Activated naive CD8-positive, alpha-beta T cell treated with anti-CD3 and anti-CD28 coated beads for 36 hours (primary cell): ENCODE data around the gene CCR2. TPM values are rescaled to one million over a fixed set of nuclear protein-coding genes. Genes with fewer than 3 reads are reported as not detected.
"Not testable (repeated sequence)": the region's sequence is repeated elsewhere in the genome, so short reads cannot be mapped to it uniquely, and the experiment has no call there.

Experiments
- DNase-seq: peaks from one replicate; pipeline ENCODE4 v3.0.0; 2021
- H3K27ac Mint-ChIP-seq: one replicate; pipeline ENCODE4 v1.8.0; 2022; ENCODE audit warnings: mild to moderate bottlenecking, moderate library complexity, mixed read lengths
- H3K27me3 Mint-ChIP-seq: one replicate; pipeline ENCODE4 v1.8.0; 2022; ENCODE audit warnings: mild to moderate bottlenecking, mixed read lengths
- H3K36me3 Mint-ChIP-seq: one replicate; pipeline ENCODE4 v1.8.0; 2021; ENCODE audit warnings: mild to moderate bottlenecking, mixed read lengths
- H3K4me1 Mint-ChIP-seq: one replicate; pipeline ENCODE4 v1.8.0; 2021; ENCODE audit warnings: mixed read lengths
- H3K4me3 Mint-ChIP-seq: one replicate; pipeline ENCODE4 v1.8.0; 2022; ENCODE audit warnings: mild to moderate bottlenecking, moderate library complexity, mixed read lengths
- H3K9me3 Mint-ChIP-seq: one replicate; pipeline ENCODE4 v1.8.0; 2022; ENCODE audit warnings: mixed read lengths
- total RNA-seq, 2 experiments: library from RNA; stranded (reverse); gene quantifications; one replicate each; pipeline ENCODE4 v1.2.3, GENCODE V29; 2021

The CCR2 gene
- total RNA-seq, 2 experiments from 2014 or later: 0.16 TPM; not detected in 1

DNA sequence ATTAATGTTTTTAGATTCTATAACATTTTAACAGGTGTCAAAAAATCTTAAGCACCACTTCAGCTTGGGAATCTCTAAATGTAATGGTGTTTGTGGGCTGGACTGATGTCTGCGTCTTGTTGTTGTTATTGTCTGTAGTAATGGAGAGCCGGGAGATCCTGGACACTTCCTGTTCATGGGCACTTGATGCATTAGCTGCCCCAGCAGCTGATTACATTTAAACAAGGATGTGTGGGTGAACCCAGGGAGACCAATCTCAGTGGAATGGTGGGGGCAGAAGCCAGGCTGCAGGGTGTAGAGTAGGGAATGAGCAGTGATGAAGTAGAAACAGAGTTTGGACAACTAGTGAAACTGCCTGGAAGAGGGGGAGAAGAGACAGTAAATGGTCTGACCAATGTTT lies 45.2 kb downstream of the CCR2 start:
- Mint-ChIP-seq H3K9me3 (no peaks in the 10 kb centered on the region), H3K27me3 (no peaks in the 10 kb centered on the region), H3K4me3 (no peak overlapping the region), H3K36me3 (no peaks in the 10 kb centered on the region), H3K27ac (no peak overlapping the region), H3K4me1 (peaks cover 4% of the 10 kb centered on the region)
- no peak for DNase-seq

DNA sequence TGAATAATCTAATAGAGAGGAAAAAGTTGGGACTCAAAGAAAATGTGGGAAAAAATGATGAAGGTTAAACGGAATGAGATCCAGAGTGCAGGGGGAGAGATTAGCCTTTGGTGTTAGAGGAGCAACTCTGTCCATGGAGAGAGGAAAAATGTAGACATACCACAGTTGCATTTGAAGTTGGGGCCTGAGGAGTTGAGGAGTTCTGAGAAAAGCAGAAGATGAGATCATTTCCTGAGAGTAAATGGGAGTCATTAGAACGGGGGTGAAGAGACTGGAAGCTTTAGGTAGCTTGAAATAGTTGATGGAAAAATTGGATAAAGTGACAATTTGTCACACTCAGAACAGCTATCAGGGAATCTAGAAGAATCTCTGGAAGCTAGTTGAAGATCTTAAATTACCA lies 45.6 kb downstream of the CCR2 start:
- H3K9me3 Mint-ChIP-seq: no peaks in the 10 kb centered on the region
- no peak for DNase-seq
- H3K36me3 Mint-ChIP-seq: no peaks in the 10 kb centered on the region
- H3K4me3 Mint-ChIP-seq: no peak overlapping the region
- peaks cover 4% of the 10 kb centered on the region for H3K4me1 Mint-ChIP-seq
- no peak overlapping the region for H3K27ac Mint-ChIP-seq
- H3K27me3 Mint-ChIP-seq: no peaks in the 10 kb centered on the region

- no peak overlapping the region for H3K4me3 Mint-ChIP-seq
- H3K27me3 Mint-ChIP-seq: no peaks in the 10 kb centered on the region
- H3K9me3 Mint-ChIP-seq: no peaks in the 10 kb centered on the region
- DNase-seq: no peak
- H3K27ac Mint-ChIP-seq: no peak overlapping the region
- H3K4me1 Mint-ChIP-seq: peaks cover 3% of the 10 kb centered on the region
- no peaks in the 10 kb centered on the region for H3K36me3 Mint-ChIP-seq
These were observed 46.3 kb downstream of the CCR2 start for GRCh38 chr3:46400000-46400734.

DNA sequence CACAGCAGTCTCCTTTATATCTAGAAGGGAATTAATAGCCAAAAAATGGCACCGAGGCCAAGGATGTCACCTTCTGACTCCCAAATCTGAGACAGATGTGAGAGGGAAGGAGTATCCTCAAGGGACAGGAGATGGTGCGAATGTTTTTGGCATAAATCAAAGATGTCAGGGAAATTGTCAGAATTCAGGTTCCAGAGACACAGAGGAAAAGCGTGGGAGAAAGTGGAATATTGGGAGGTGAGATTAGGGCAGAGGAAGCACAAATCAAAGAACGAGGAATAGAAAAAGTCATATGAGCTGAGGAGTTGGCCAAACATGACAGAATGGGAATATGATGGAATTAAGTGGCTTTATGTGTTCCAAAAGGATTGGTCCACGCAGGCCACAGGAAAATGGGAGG lies 46.9 kb downstream of the CCR2 start:
- Mint-ChIP-seq H3K36me3 (no peaks in the 10 kb centered on the region), H3K4me3 (no peak overlapping the region), H3K9me3 (no peaks in the 10 kb centered on the region), H3K4me1 (peaks cover 2% of the 10 kb centered on the region), H3K27ac (no peak overlapping the region), H3K27me3 (no peaks in the 10 kb centered on the region)
- no peak for DNase-seq

DNA sequence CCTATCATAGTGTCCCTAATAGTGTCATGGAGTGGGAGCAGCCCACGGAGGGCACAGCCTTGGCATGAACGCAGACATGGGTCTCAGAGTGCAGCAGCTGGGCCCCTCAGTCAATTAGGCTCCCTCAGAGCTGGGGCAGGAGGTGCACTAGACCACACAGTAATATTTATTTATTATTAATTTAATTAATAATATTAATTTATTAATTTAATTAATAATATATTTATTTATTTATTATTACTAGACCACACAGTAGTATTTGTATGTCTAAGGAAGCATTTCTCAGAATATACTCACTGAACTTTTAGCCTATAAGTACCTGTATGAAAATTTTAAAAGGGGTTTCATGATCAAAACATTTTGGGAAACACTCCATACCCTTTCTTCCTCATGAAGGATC lies 47.7 kb downstream of the CCR2 start:
- no peak overlapping the region for H3K27ac Mint-ChIP-seq
- H3K4me1 Mint-ChIP-seq: peaks cover 3% of the 10 kb centered on the region
- H3K9me3 Mint-ChIP-seq: no peaks in the 10 kb centered on the region
- no peaks in the 10 kb centered on the region for H3K36me3 Mint-ChIP-seq
- no peaks in the 10 kb centered on the region for H3K27me3 Mint-ChIP-seq
- no peak for DNase-seq
- no peak overlapping the region for H3K4me3 Mint-ChIP-seq

GRCh38 chr3:46402902-46403301 lies 49.0 kb downstream of the CCR2 start:
- H3K27me3 Mint-ChIP-seq, H3K27ac Mint-ChIP-seq, H3K4me3 Mint-ChIP-seq, H3K36me3 Mint-ChIP-seq, H3K9me3 Mint-ChIP-seq, DNase-seq: not testable (repeated sequence)
- peaks cover 15% of the 10 kb centered on the region for H3K4me1 Mint-ChIP-seq

DNA sequence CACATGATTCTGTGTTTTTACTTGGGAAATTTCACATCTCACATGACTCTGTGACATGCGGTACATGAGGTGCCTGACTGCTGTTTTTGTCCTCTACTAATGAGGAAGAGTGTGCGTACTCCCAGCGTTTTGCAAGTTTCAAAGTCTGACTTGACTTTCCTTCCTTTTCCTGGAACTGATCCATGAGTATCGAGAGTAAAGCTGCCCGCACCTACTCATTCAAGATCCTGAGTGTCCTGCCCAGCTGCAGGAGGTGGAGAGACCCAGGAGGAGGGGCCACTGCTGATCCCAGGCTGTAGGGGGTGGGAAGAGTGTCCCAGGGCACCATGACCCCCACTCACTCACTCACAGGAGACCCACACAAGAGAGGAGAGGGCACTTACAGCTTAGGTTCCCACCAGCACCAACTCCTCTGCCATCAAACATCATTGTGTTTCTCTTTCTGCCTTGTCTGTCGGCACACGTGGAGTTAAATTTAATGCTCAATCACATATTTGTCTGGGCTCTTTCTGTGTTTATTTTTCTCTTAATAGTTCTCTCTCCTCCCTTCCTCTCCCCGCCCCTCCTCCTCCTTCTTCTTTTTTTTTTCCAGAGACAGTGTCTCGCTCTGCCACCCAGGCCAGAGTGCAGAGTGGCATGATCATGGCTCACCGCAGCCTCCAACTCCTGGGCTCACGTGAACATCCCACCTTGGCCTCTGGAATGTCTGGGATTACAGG lies 51.5 kb downstream of the CCR2 start:
- Mint-ChIP-seq H3K4me1 (peaks cover 33% of the 10 kb centered on the region), H3K27me3 (no peaks in the 10 kb centered on the region), H3K4me3 (no peak overlapping the region), H3K36me3 (peaks cover 3% of the 10 kb centered on the region), H3K9me3 (no peaks in the 10 kb centered on the region), H3K27ac (no peak overlapping the region)
- no peak for DNase-seq

DNA sequence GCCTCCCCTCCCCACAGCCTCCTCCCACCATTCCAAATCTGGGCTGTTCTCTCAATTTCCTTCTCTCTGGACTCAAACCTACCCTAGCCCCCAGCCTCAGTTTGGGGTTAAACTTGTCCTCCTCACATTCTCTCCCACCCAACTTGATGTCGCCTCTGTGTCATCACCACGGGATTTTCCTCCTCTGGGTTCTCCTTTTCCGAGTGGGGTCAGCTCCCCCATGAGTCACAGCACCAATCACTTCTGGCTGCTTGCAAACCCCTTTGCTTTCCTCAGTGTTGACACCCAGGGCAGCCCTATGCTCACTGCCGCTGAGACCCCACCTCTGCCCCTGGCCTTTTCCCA lies 52.5 kb downstream of the CCR2 start:
- DNase-seq: no peak
- no peaks in the 10 kb centered on the region for H3K27me3 Mint-ChIP-seq
- H3K36me3 Mint-ChIP-seq: peaks cover 3% of the 10 kb centered on the region
- H3K27ac Mint-ChIP-seq: peak overlapping the region; percentile 86
- H3K4me1 Mint-ChIP-seq: peaks cover 33% of the 10 kb centered on the region
- no peaks in the 10 kb centered on the region for H3K9me3 Mint-ChIP-seq
- peak overlapping the region; percentile 85 for H3K4me3 Mint-ChIP-seq

- Mint-ChIP-seq H3K36me3 (peaks cover 3% of the 10 kb centered on the region), H3K9me3 (no peaks in the 10 kb centered on the region), H3K4me1 (peaks cover 33% of the 10 kb centered on the region), H3K27ac (peak within 1 kb of the TSS; percentile 86), H3K27me3 (no peaks in the 10 kb centered on the region), H3K4me3 (peak within 1 kb of the TSS; percentile 85)
- DNase-seq: peak; percentile 41
These were observed 53.1 kb downstream of the CCR2 start, which contains the start of the genes CCR5AS and CCRL2 for GRCh38 chr3:46406788-46407611. CCR5AS (minus strand) TSS chr3:46407066. CCRL2 (plus strand) TSS chr3:46407259; CDS start chr3:46408080, 821 bp downstream.

DNA sequence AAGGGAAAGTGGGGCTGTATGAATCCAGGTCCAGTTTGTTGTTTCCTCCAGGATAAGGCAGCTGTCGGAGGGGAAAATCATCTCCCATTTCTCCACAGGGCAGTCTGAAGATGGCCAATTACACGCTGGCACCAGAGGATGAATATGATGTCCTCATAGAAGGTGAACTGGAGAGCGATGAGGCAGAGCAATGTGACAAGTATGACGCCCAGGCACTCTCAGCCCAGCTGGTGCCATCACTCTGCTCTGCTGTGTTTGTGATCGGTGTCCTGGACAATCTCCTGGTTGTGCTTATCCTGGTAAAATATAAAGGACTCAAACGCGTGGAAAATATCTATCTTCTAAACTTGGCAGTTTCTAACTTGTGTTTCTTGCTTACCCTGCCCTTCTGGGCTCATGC lies 54.1 kb downstream of the CCR2 start:
- H3K36me3 Mint-ChIP-seq: peaks cover 3% of the 10 kb centered on the region
- H3K9me3 Mint-ChIP-seq: no peaks in the 10 kb centered on the region
- no peak overlapping the region for H3K27ac Mint-ChIP-seq
- H3K27me3 Mint-ChIP-seq: no peaks in the 10 kb centered on the region
- peaks cover 33% of the 10 kb centered on the region for H3K4me1 Mint-ChIP-seq
- no peak for DNase-seq
- H3K4me3 Mint-ChIP-seq: peak overlapping the region; percentile 85

- no peaks in the 10 kb centered on the region for H3K9me3 Mint-ChIP-seq
- H3K4me3 Mint-ChIP-seq: no peak overlapping the region
- H3K36me3 Mint-ChIP-seq: peaks cover 3% of the 10 kb centered on the region
- H3K27me3 Mint-ChIP-seq: no peaks in the 10 kb centered on the region
- H3K27ac Mint-ChIP-seq: no peak overlapping the region
- no peak for DNase-seq
- peaks cover 33% of the 10 kb centered on the region for H3K4me1 Mint-ChIP-seq
These were observed 54.9 kb downstream of the CCR2 start for GRCh38 chr3:46408853-46409252.

DNA sequence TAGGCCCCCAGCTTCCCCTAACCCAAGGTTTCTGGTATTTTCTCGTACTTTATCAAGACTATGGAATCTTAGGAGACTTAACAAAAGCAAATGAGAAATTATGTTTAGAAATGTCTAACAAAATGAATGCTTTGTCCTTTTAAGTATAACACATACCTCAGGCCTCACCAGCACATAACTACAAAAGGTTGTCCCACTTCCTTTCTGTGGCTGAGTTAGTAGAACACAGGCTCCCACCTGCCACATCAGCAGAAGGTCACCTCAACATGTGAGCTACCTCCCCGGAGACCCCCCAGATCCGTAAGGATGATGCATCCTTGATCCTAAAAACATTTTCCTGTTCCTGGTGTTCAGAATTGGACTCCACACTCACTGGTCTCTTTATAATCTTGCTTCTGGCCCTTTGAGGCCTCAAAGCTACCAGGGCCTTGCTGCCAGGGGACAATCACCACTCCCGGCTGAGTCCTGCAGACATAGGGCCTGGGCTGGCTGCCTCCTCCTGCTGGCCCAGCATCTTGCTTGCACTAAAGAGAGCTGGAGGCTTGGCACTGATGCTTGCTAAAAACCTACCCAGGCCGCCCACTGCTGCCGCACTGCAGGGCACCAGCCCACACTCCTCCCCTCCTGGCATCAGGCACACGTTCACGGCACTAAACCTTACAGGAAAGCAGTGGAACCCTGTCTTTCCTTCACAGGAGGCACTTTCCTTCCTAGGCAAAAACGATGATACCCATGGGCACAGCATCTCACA lies 56.0 kb downstream of the CCR2 start:
- H3K4me3 Mint-ChIP-seq: no peak overlapping the region
- no peaks in the 10 kb centered on the region for H3K9me3 Mint-ChIP-seq
- no peaks in the 10 kb centered on the region for H3K27me3 Mint-ChIP-seq
- peaks cover 3% of the 10 kb centered on the region for H3K36me3 Mint-ChIP-seq
- peak overlapping the region; percentile 63 for H3K27ac Mint-ChIP-seq
- DNase-seq: no peak
- peaks cover 33% of the 10 kb centered on the region for H3K4me1 Mint-ChIP-seq
